ENCODE measurements around the gene DCTN2. TPM values are rescaled to one million over a fixed set of nuclear protein-coding genes. Genes with fewer than 3 reads are reported as not detected.

Gene DCTN2
- total RNA-seq, 2 donors from 2014 or later = 110 to 114 TPM

GRCh38 chr12:57521525-57522010 lies 25.4 kb downstream of the DCTN2 start:
- Mint-ChIP-seq H3K27me3 (ENCODE audit: insufficient read depth) (no peaks in the 10 kb centered on the region), H3K9me3 (no peaks in the 10 kb centered on the region), H3K27ac (peak overlapping the region; percentile 94), H3K4me1 (peaks cover 40% of the 10 kb centered on the region), H3K4me3 (peak overlapping the region; percentile 93), H3K36me3 (ENCODE audit: low read depth) (peaks cover 33% of the 10 kb centered on the region)
- H3K9me3 ChIP-seq (ENCODE audit: control insufficient read depth, low read length) = no peaks in the 10 kb centered on the region
- peaks cover 53% of the 10 kb centered on the region for H3K36me3 ChIP-seq (ENCODE audit: control insufficient read depth, insufficient read depth, low read length)
- WGBS, 2 experiments (ENCODE audit: insufficient coverage in 1 of 2, insufficient read length in 1 of 2) = 26 to 32% methylated on average over 16 to 17 of the region's 17 CpGs
- peak overlapping the region; percentile 84 for H3K4me3 ChIP-seq (ENCODE audit: low read length)
- peak overlapping the region; percentile 17 for H3K9ac ChIP-seq (ENCODE audit: extremely low read depth, low read length, poor library complexity, severe bottlenecking)
- H3K4me1 ChIP-seq (ENCODE audit: control insufficient read depth, insufficient read depth, low read length) = peaks cover 3% of the 10 kb centered on the region
- TF ChIP-seq CTCF (conservative IDR thresholded peaks at IDR 0.05) = peak; percentile 32
- DNase-seq = peak; percentile 88
- H3K27me3 ChIP-seq (ENCODE audit: control insufficient read depth, insufficient read depth, low read length, poor library complexity, severe bottlenecking) = no peaks in the 10 kb centered on the region
- H3K27ac ChIP-seq (ENCODE audit: low read depth, low read length) = peak overlapping the region; percentile 84

- Histone ChIP-seq H3K36me3 (ENCODE audit: control insufficient read depth, insufficient read depth, low read length) (peaks cover 56% of the 10 kb centered on the region), H3K27me3 (ENCODE audit: control insufficient read depth, insufficient read depth, low read length, poor library complexity, severe bottlenecking) (no peaks in the 10 kb centered on the region), H3K27ac (ENCODE audit: low read depth, low read length) (peak within 1 kb of the TSS; percentile 93), H3K4me3 (ENCODE audit: low read length) (peak within 1 kb of the TSS; percentile 96), H3K9me3 (ENCODE audit: control insufficient read depth, low read length) (no peaks in the 10 kb centered on the region), H3K9ac (ENCODE audit: extremely low read depth, low read length, poor library complexity, severe bottlenecking) (peak within 1 kb of the TSS; percentile 98), H3K4me1 (ENCODE audit: control insufficient read depth, insufficient read depth, low read length) (peaks cover 4% of the 10 kb centered on the region)
- TF ChIP-seq CTCF (conservative IDR thresholded peaks at IDR 0.05) = no peak
- peaks cover 49% of the 10 kb centered on the region for H3K4me1 Mint-ChIP-seq
- H3K36me3 Mint-ChIP-seq (ENCODE audit: low read depth) = peaks cover 47% of the 10 kb centered on the region
- no peaks in the 10 kb centered on the region for H3K27me3 Mint-ChIP-seq (ENCODE audit: insufficient read depth)
- peak; percentile 100 for DNase-seq
- peak within 1 kb of the TSS; percentile 99 for H3K27ac Mint-ChIP-seq
- H3K9me3 Mint-ChIP-seq = no peaks in the 10 kb centered on the region
- 0 to 1% methylated on average over 26 to 45 of the region's 52 CpGs for WGBS, 2 experiments (ENCODE audit: insufficient coverage in 1 of 2, insufficient read length in 1 of 2)
- peak within 1 kb of the TSS; percentile 93 for H3K4me3 Mint-ChIP-seq
Measured at GRCh38 chr12:57520053-57520818, 26.8 kb downstream of the DCTN2 start, which contains the start of gene DDIT3. TSS of gene DDIT3 (minus strand) at chr12:57520514. CDS start at chr12:57517406, 3,108 bp downstream.

- TF ChIP-seq CTCF (conservative IDR thresholded peaks at IDR 0.05) = no peak
- H3K4me1 Mint-ChIP-seq = peaks cover 54% of the 10 kb centered on the region
- Histone ChIP-seq H3K4me1 (ENCODE audit: control insufficient read depth, insufficient read depth, low read length) (peaks cover 9% of the 10 kb centered on the region), H3K27me3 (ENCODE audit: control insufficient read depth, insufficient read depth, low read length, poor library complexity, severe bottlenecking) (no peaks in the 10 kb centered on the region), H3K27ac (ENCODE audit: low read depth, low read length) (peak overlapping the region; percentile 93), H3K4me3 (ENCODE audit: low read length) (peak overlapping the region; percentile 96), H3K9me3 (ENCODE audit: control insufficient read depth, low read length) (no peaks in the 10 kb centered on the region), H3K36me3 (ENCODE audit: control insufficient read depth, insufficient read depth, low read length) (peaks cover 56% of the 10 kb centered on the region), H3K9ac (ENCODE audit: extremely low read depth, low read length, poor library complexity, severe bottlenecking) (peak overlapping the region; percentile 98)
- DNase-seq = peak; percentile 88
- peaks cover 47% of the 10 kb centered on the region for H3K36me3 Mint-ChIP-seq (ENCODE audit: low read depth)
- WGBS, 2 experiments (ENCODE audit: insufficient coverage in 1 of 2, insufficient read length in 1 of 2) = 0 to 1% methylated on average over 7 to 8 of the region's 8 CpGs
- H3K9me3 Mint-ChIP-seq = no peaks in the 10 kb centered on the region
- no peaks in the 10 kb centered on the region for H3K27me3 Mint-ChIP-seq (ENCODE audit: insufficient read depth)
- H3K27ac Mint-ChIP-seq = peak overlapping the region; percentile 99
- peak overlapping the region; percentile 93 for H3K4me3 Mint-ChIP-seq
Measured at GRCh38 chr12:57519796-57520052, 27.3 kb downstream of the DCTN2 start.
